Myocyte (in vitro differentiated cells): ENCODE data around the gene STX4. TPM values are rescaled to one million over a fixed set of nuclear protein-coding genes. Genes with fewer than 3 reads are reported as not detected.
A peak's percentile ranks its signal among the peaks of the same experiment; 100 is the strongest.

Source experiments
- DNase-seq: peaks from one replicate; pipeline ENCODE4 v3.0.0-alpha.2; 2012; ENCODE audit warnings: low read depth
- total RNA-seq: library from RNA; depleted of rRNA; stranded (reverse); fragments of >200 nt; gene quantifications from 2 replicates; pipeline ENCODE4 v1.2.3, GENCODE V29; 2014

The STX4 gene
- total RNA-seq, 1 donor from 2014 or later = 51.0 TPM

GRCh38 chr16:31082368-31083045 lies 49.1 kb downstream of the STX4 start:
- no peak for DNase-seq

GRCh38 chr16:31083081-31083480 lies 49.7 kb downstream of the STX4 start:
- DNase-seq = no peak

- DNase-seq = no peak
These were observed 50.2 kb downstream of the STX4 start for GRCh38 chr16:31083556-31083955.

GRCh38 chr16:31083981-31084380 lies 50.6 kb downstream of the STX4 start:
- DNase-seq = no peak

GRCh38 chr16:31084584-31085302 lies 51.4 kb downstream of the STX4 start:
- DNase-seq = peak; percentile 87

GRCh38 chr16:31085411-31085810 lies 52.1 kb downstream of the STX4 start:
- DNase-seq = peak; percentile 39

GRCh38 chr16:31085873-31086628 lies 52.7 kb downstream of the STX4 start:
- DNase-seq = peak; percentile 90

- no peak for DNase-seq
These were observed 53.2 kb downstream of the STX4 start for GRCh38 chr16:31086629-31086906.

GRCh38 chr16:31087481-31087880 lies 54.1 kb downstream of the STX4 start:
- DNase-seq = no peak

- no peak for DNase-seq
These were observed 54.6 kb downstream of the STX4 start for GRCh38 chr16:31087971-31088370.

- DNase-seq = no peak
These were observed 55.3 kb downstream of the STX4 start, which contains the start of gene PRSS53 for GRCh38 chr16:31088459-31089183. PRSS53 (minus strand) TSS chr16:31088943; CDS start chr16:31088809, 134 bp downstream.

GRCh38 chr16:31089199-31089598 lies 55.8 kb downstream of the STX4 start:
- no peak for DNase-seq

Other genes starting within 250 kb of the STX4 start
- gene ZNF629, start 246.4 kb upstream of the STX4 start, total RNA-seq = 24.3 and 28.7 TPM in 2 replicates
- 25.4 and 35.4 TPM in 2 replicates for gene BCL7C, start 139.5 kb upstream of the STX4 start, total RNA-seq
- gene CTF1, start 136.9 kb upstream of the STX4 start, total RNA-seq = 4.2 and 5.6 TPM in 2 replicates
- 11.6 and 14.9 TPM in 2 replicates for gene FBXL19, start 110.0 kb upstream of the STX4 start, total RNA-seq
- gene ORAI3, start 84.5 kb upstream of the STX4 start, total RNA-seq = 53.9 and 60.0 TPM in 2 replicates
- gene SETD1A, start 75.8 kb upstream of the STX4 start, total RNA-seq = 3.3 and 5.8 TPM in 2 replicates
- gene HSD3B7, start 48.4 kb upstream of the STX4 start, total RNA-seq = 98.3 and 128 TPM in 2 replicates
- 0.86 and 1.3 TPM in 2 replicates for gene STX1B, start 22.9 kb upstream of the STX4 start, total RNA-seq
- gene ZNF668, start 40.7 kb downstream of the STX4 start, total RNA-seq = 45.4 and 65.3 TPM in 2 replicates
- 17.6 and 29.6 TPM in 2 replicates for gene ZNF646, start 40.9 kb downstream of the STX4 start, total RNA-seq
- gene PRSS53, start 55.4 kb downstream of the STX4 start, total RNA-seq = 3.9 and 4.1 TPM in 2 replicates
- 143 and 171 TPM in 2 replicates for gene VKORC1, start 61.2 kb downstream of the STX4 start, total RNA-seq
- 158 and 239 TPM in 2 replicates for gene BCKDK, start 74.8 kb downstream of the STX4 start, total RNA-seq
- gene KAT8, start 84.1 kb downstream of the STX4 start, total RNA-seq = 46.7 and 53.5 TPM in 2 replicates
- gene PRSS8, start 102.2 kb downstream of the STX4 start, total RNA-seq = 0.08 TPM in 1 of 2 replicates, not detected in the other
- gene PRSS36, start 116.5 kb downstream of the STX4 start, total RNA-seq = 0.51 and 1.6 TPM in 2 replicates
- 14.6 and 18.3 TPM in 2 replicates for gene FUS, start 146.6 kb downstream of the STX4 start, total RNA-seq
- gene PYCARD, start 169.2 kb downstream of the STX4 start, total RNA-seq = 2.3 and 3.0 TPM in 2 replicates
- gene TRIM72, start 180.6 kb downstream of the STX4 start, total RNA-seq = 331 and 408 TPM in 2 replicates
- not detected in 2 replicates for gene PYDC1, start 183.6 kb downstream of the STX4 start, total RNA-seq
- 0.13 and 0.62 TPM in 2 replicates for gene ITGAM, start 226.4 kb downstream of the STX4 start, total RNA-seq